SK-N-MC (cell line): Measurements from ENCODE around the gene PALMD.
A peak's percentile ranks its signal among the peaks of the same experiment; 100 is the strongest.

Experiments used
- DNase-seq: peaks from one replicate; pipeline ENCODE4 v3.0.0-alpha.2; 2011; ENCODE audit warnings: low read depth, low spot score
- H3K27ac ChIP-seq: fragments of 200-600 bp; sonication (generic); 2 replicates; pipeline ENCODE4 v1.5.1; 2016; ENCODE audit warnings: mixed run types
- H3K36me3 ChIP-seq: fragments of 200-600 bp; sonication (generic); 2 replicates; pipeline ENCODE4 v1.6.1; 2017; ENCODE audit warnings: antibody characterized with exemption, low read length, mixed read lengths; ENCODE audit not compliant: insufficient read depth
- H3K4me3 ChIP-seq: fragments of 200-600 bp; sonication (generic); 2 replicates; pipeline ENCODE4 v1.5.1; 2016
- H3K9ac ChIP-seq: fragments of 200-600 bp; sonication (generic); 2 replicates; pipeline ENCODE4 v1.8.0; 2017; ENCODE audit warnings: mixed run types, mixed read lengths; ENCODE audit not compliant: insufficient read length
- H3K9me3 ChIP-seq: fragments of 200-600 bp; sonication (generic); 2 replicates; pipeline ENCODE4 v1.6.1; 2017; ENCODE audit warnings: low read depth, mild to moderate bottlenecking, antibody characterized with exemption, low read length, moderate library complexity, mixed read lengths
- EZH2 ChIP-seq: fragments of 200-600 bp; sonication (generic); IDR thresholded peaks from one replicate; pipeline ENCODE4 v1.6.1; 2017; ENCODE audit warnings: antibody characterized with exemption
- FOXP2 ChIP-seq: optimal IDR thresholded peaks from 2 replicates; pipeline ENCODE3; 2011; ENCODE audit warnings: mild to moderate bottlenecking, moderate library complexity; ENCODE audit not compliant: insufficient read depth; ENCODE audit errors: extremely low read length, control extremely low read depth
- POLR2AphosphoS5 ChIP-seq: IDR thresholded peaks from 2 replicates; pipeline ENCODE4 v1.6.1; 2012; ENCODE audit warnings: mild to moderate bottlenecking, low read depth, low read length, borderline replicate concordance

Gene PALMD

DNA sequence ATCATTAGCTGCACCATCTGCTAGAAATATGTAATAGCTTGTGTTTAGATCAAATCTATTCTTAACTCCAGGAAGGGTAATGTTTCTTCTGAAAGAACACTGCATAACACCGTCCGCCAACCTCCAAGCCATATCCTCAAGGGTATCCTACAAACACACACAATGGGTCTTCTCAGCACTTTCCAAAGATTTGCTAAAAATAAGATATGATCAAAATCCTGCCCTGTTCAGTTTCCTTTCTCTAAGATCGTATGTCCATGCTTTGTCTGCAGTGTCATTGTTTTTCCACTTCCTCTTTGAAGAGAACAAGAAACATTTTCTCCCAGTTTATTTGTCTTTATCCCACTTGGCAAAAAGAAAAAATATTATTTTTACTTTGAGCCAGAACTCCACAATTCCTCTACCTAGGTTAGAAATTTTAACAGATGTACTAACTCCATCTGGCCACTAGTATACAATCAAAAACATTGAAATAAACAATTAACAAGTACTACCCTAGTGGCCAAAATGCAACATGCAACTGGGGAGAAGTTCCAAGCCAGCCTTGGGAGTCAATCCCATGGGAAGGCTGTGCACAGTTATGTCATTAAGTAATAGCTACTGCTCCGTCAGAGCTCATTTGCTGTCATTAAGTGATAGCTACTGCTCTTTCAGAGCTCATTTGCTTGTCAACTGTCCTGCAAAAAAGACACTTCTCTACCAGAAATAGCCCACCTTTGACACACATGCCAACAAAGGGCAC lies 82.8 kb downstream of the PALMD start:
- Histone ChIP-seq H3K9ac (no peak overlapping the region), H3K9me3 (no peaks in the 10 kb centered on the region), H3K4me3 (no peak overlapping the region; the same call in 1 of the 2 replicates), H3K27ac (peak overlapping the region; percentile 86), H3K36me3 (peaks cover 12% of the 10 kb centered on the region; the same call in 1 of the 2 replicates)
- DNase-seq: no peak
- TF ChIP-seq EZH2 (no peak), POLR2AphosphoS5 (no peak), FOXP2 (no peak)

- Histone ChIP-seq H3K9me3 (no peaks in the 10 kb centered on the region), H3K9ac (no peak overlapping the region), H3K36me3 (peaks cover 5% of the 10 kb centered on the region; the same call in 1 of the 2 replicates), H3K27ac (no peak overlapping the region), H3K4me3 (no peak overlapping the region)
- DNase-seq: no peak
- no peak for TF ChIP-seq FOXP2
- TF ChIP-seq POLR2AphosphoS5: no peak
- TF ChIP-seq EZH2: no peak
Observed at GRCh38 chr1:99731384-99731783, 85.5 kb downstream of the PALMD start.

GRCh38 chr1:99735852-99736251 lies 89.9 kb downstream of the PALMD start:
- Histone ChIP-seq H3K4me3 (no peak overlapping the region), H3K27ac (no peak overlapping the region), H3K9me3 (no peaks in the 10 kb centered on the region), H3K9ac (no peak overlapping the region), H3K36me3 (peaks cover 14% of the 10 kb centered on the region)
- no peak for DNase-seq
- TF ChIP-seq EZH2 (no peak), POLR2AphosphoS5 (no peak), FOXP2 (no peak)

GRCh38 chr1:99737016-99737415 lies 91.1 kb downstream of the PALMD start:
- H3K4me3 ChIP-seq: no peak overlapping the region
- TF ChIP-seq EZH2 (no peak), POLR2AphosphoS5 (no peak), FOXP2 (no peak)
- no peaks in the 10 kb centered on the region for H3K9me3 ChIP-seq
- no peak overlapping the region for H3K27ac ChIP-seq
- H3K36me3 ChIP-seq: peaks cover 16% of the 10 kb centered on the region
- no peak overlapping the region for H3K9ac ChIP-seq
- no peak for DNase-seq

DNA sequence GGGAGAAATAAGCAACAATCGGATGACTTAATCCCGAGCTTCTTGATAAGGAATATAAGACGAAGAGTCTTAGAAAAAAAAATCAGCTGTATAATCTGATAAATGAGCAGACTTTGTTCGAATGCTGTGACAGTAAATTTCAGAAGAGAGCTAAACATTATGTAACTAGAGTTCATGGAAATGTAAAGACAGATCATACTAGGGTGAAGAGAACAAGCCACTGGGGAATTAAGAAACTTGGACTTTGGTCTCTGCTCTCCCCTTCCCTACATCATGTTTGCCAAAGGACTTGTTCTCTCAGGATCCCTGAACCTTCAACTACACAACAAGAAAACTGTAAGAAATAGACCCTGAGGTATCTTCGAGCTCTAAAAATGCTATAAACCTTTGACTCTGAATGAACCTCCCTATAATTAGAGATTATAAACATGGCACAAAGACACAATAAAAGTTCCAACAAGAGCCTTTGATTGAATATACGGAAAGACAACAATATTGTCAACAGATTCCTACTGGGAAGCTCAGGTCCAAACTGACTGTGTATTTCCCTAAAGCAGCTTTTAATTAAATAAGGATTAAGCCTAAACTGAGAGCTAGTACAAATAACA lies 93.0 kb downstream of the PALMD start:
- peak overlapping the region; percentile 34; the same call in 1 of the 2 replicates for H3K4me3 ChIP-seq
- TF ChIP-seq POLR2AphosphoS5: no peak
- TF ChIP-seq EZH2: no peak
- TF ChIP-seq FOXP2: no peak
- no peaks in the 10 kb centered on the region for H3K9me3 ChIP-seq
- peak overlapping the region; percentile 24 for H3K9ac ChIP-seq
- H3K36me3 ChIP-seq: peaks cover 26% of the 10 kb centered on the region
- no peak for DNase-seq
- no peak overlapping the region for H3K27ac ChIP-seq

DNA sequence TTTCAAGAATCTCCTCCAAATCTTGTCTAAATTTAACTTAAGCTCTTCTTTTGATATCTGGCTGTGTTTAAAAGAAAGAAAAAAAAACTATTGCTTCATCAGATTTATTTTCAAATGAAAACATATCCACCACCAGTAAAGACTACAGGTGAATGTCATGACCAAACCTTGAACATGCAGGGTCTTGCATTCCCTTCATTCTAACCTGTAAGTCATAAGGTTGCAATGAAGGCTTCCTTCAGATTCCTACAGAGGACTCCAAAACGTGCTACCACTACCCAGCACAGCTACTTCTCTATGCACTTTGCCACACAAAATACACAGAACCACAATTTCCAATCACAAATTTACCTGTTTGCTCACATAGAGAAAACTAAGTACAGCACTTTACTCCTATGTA lies 94.2 kb downstream of the PALMD start:
- no peak for TF ChIP-seq FOXP2
- TF ChIP-seq POLR2AphosphoS5: no peak
- TF ChIP-seq EZH2: no peak
- Histone ChIP-seq H3K9ac (no peak overlapping the region), H3K4me3 (no peak overlapping the region), H3K27ac (no peak overlapping the region), H3K36me3 (peaks cover 28% of the 10 kb centered on the region), H3K9me3 (no peaks in the 10 kb centered on the region)
- DNase-seq: no peak
